Skin of body (tissue), 2 donors: Measurements from ENCODE around the gene CCNO. TPM values are rescaled to one million over a fixed set of nuclear protein-coding genes. Genes with fewer than 3 reads are reported as not detected.

Experiments
- DNase-seq: peaks from one replicate; lab custom pipeline; 2025; lab: John Stamatoyannopoulos, UW
- total RNA-seq: library from RNA; depleted of rRNA; stranded (reverse); fragments of >200 nt; gene quantifications from one replicate; pipeline ENCODE4 v1.2.3, GENCODE V29; 2014

Gene CCNO
- total RNA-seq, 1 donor from 2014 or later: 0.20 TPM

- DNase-seq: no peak
Observed at GRCh38 chr5:55222985-55223811, 10.2 kb downstream of the CCNO start.

- no peak for DNase-seq
Observed at GRCh38 chr5:55222092-55222984, 11.1 kb downstream of the CCNO start.

DNA sequence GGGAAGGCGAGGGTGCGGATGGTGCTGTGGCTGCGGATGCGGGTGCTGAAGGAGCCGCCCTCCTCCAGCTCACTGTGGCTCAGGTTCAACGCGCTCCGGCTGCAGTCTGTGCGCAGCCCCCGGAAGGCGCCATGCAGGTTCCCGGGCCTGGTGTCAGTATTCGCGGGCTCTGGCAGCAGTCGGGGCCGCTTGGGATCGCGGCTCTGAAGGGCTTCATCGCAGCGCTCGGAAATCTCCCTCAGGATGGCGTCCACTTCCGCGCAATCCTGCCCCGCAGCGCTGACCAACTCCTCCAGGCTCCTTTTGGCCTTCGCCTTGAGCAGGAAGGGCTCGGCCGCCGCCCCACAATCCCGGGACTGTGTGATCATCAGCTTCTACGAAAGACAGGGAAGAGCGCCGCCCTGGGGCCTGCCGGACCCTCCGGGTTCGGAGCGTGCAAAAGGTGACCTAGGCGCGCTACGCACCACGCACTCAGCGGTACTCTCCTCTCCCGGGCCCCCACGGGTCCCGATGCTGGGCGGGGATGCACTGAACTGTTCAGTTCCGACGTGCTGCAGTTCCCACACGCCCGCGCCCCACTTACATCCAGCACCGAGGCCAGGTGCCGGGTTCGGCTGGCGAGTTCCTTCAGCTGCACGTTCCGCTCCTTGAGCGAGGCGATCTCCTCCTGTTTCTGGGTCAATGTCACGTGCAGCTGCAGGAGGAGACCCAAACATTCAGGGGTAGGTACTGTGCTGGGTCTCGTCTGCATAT lies 12.8 kb downstream of the CCNO start:
- DNase-seq: no peak

DNA sequence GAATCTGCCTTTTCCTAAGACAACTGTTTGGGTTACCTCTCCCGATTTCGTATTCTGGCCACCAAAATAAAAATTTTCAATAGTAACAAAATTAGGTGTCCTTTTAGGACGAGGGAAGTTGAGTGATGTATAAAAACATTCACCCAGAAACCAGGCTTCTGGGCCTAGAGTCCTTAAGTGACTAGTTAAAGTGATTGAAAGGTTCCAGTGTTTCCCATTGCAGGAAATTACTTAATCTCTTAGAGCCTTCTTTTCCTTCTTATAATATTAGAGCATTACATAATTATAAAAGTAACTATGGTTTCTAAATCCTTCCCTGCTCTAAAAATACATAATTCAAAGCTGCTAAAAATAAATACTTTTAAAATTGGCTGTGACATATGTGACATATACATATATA lies 13.6 kb downstream of the CCNO start:
- DNase-seq: no peak

GRCh38 chr5:55218967-55219366 lies 14.4 kb downstream of the CCNO start:
- DNase-seq: no peak

- no peak for DNase-seq
Observed at GRCh38 chr5:55211184-55211874, 22.1 kb downstream of the CCNO start.

GRCh38 chr5:55205001-55205400 lies 28.4 kb downstream of the CCNO start:
- DNase-seq: no peak

DNA sequence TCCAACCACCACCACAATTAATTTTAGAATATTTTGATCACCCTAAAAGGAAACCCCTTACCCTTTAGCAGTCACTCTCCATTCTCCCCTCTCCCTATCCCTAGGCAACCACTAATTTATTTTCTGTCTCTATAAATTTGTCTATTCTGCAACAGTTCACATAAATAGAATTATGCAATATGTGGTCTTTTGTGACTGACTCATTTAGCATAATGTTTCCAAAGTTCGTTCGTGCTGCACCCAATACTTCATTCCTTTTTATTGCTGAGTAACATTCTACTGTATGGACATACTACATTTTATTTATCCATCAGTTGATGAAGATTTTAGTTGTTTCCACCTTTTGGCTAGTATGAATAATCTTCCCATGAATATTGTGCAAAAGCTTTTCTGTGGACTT lies 42.2 kb downstream of the CCNO start:
- no peak for DNase-seq

DNA sequence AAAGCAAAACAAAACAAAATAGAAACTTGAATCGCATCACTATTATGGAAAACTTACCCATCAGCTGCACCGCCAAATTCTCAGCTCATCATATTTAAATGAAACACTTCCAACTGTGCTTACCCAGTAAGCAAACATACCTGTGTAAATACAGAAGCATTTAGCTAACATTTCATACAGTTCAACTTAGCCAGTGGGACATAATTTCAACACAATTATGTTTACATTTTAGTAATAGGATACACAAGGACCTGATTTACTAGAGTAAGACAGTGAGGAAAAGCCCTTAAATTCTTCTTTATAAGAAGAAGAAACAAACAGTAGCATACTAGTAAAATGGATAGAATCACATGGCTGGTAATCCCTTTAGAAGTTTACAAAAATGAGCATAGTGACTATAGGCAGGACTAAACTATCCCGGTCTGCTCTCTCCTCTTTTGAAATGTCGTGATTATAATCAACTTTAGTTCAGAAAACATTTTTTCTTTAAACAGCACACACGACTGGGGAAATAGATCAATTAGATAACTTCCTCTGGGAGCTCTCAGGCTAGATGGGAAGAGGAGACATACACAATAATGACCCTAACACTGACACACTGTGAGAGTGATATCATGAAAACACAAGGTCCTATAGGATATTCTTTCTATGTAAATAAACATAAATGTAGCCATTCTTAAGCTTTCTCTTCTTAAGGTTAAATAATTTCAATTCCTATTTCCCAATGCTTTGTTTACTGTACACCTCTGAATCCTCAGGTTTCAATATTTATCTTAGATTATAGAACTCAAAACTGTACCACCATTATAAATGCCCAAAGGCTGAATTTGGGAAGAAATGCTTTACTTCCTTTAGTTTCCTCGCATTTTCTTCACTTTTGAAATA lies 44.5 kb downstream of the CCNO start:
- no peak for DNase-seq

DNA sequence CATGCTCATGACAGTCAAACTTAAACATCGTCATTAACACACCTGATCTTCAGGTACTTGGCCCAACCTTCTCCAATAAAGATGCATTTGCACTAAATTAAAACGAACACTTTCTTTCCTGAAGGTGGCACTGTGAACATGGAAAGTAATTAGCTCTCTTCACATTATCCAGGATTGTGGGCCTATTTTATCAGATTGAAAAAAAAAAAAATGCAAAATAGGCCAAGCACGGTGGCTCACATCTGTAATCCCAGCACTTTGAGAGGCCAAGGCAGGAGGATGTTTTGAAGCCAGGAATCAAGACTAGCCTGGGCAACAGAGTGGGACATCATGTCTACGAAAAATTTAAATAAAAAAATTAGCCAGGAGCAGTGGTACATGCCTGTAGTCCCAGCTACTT lies 46.0 kb downstream of the CCNO start:
- no peak for DNase-seq

Other genes with a start within 250 kb of the CCNO start
- gene ESM1, start 248.0 kb downstream of the CCNO start, total RNA-seq: 4.6 TPM
- gene GZMK, start 209.4 kb downstream of the CCNO start, total RNA-seq: 1.2 TPM
- 0.89 TPM for gene GZMA, start 131.0 kb downstream of the CCNO start, total RNA-seq
- 61.1 TPM for gene GPX8, start 73.4 kb downstream of the CCNO start, total RNA-seq
- gene CDC20B, start 60.4 kb downstream of the CCNO start, total RNA-seq: not detected
- gene MCIDAS, start 6.3 kb downstream of the CCNO start, total RNA-seq: not detected
- gene DHX29, start 74.1 kb upstream of the CCNO start, total RNA-seq: 35.0 TPM
- 89.8 TPM for gene MTREX, start 74.4 kb upstream of the CCNO start, total RNA-seq